H9 (cell line): ENCODE results near the gene AEBP2. TPM values are rescaled to one million over a fixed set of nuclear protein-coding genes. Genes with fewer than 3 reads are reported as not detected.

Experiments
- DNase-seq: peaks from one replicate; pipeline ENCODE4 v3.0.0-alpha.2; 2017
- H2AFZ ChIP-seq: one replicate; pipeline ENCODE4 v1.6.1; 2013; ENCODE audit warnings: mild to moderate bottlenecking, low read length, control low read depth, moderate library complexity
- H2AK5ac ChIP-seq: 2 replicates; pipeline ENCODE4 v1.6.1; 2013; ENCODE audit warnings: low read length, control low read depth, mixed read lengths; ENCODE audit not compliant: insufficient read length
- H2BK120ac ChIP-seq: one replicate; pipeline ENCODE4 v1.6.1; 2013; ENCODE audit warnings: low read depth, mild to moderate bottlenecking, low read length, control low read depth, inconsistent platforms; ENCODE audit not compliant: poor library complexity, severe bottlenecking
- H2BK12ac ChIP-seq: 2 replicates; pipeline ENCODE4 v1.6.1; 2013; ENCODE audit warnings: low read length, control low read depth, mixed read lengths, low read depth; ENCODE audit not compliant: insufficient read length
- H2BK15ac ChIP-seq: 2 replicates; pipeline ENCODE4 v1.6.1; 2013; ENCODE audit warnings: low read depth, low read length, control low read depth
- H2BK20ac ChIP-seq: one replicate; pipeline ENCODE4 v1.6.1; 2013; ENCODE audit warnings: low read depth, mild to moderate bottlenecking, low read length, control low read depth, inconsistent platforms; ENCODE audit not compliant: poor library complexity, severe bottlenecking
- H2BK5ac ChIP-seq: 2 replicates; pipeline ENCODE4 v1.6.1; 2013; ENCODE audit warnings: low read length, control low read depth, mixed read lengths; ENCODE audit not compliant: insufficient read length
- H3K14ac ChIP-seq: 2 replicates; pipeline ENCODE4 v1.6.1; 2013; ENCODE audit warnings: low read length, control low read depth; ENCODE audit not compliant: insufficient read depth
- H3K18ac ChIP-seq: 2 replicates; pipeline ENCODE4 v1.6.1; 2013; ENCODE audit warnings: low read depth, mild to moderate bottlenecking, mixed read lengths, low read length, control low read depth; ENCODE audit not compliant: insufficient read length
- H3K23ac ChIP-seq: 2 replicates; pipeline ENCODE4 v1.6.1; 2013; ENCODE audit warnings: low read length, control low read depth, mixed read lengths, low read depth; ENCODE audit not compliant: insufficient read length
- H3K23me2 ChIP-seq: 2 replicates; pipeline ENCODE4 v1.6.1; 2013; ENCODE audit warnings: low read depth, mild to moderate bottlenecking, mixed read lengths, low read length, control low read depth; ENCODE audit not compliant: insufficient read length, poor library complexity, severe bottlenecking
- H3K27ac ChIP-seq: 2 replicates; pipeline ENCODE4 v1.5.1; 2013; ENCODE audit warnings: low read length, control low read depth, mixed read lengths, low read depth; ENCODE audit not compliant: insufficient read length
- H3K27me3 ChIP-seq: 2 replicates; pipeline ENCODE4 v1.6.1; 2013; ENCODE audit warnings: low read length, control low read depth, inconsistent platforms; ENCODE audit not compliant: insufficient read depth
- H3K4ac ChIP-seq: 2 replicates; pipeline ENCODE4 v1.6.1; 2013; ENCODE audit warnings: low read depth, mild to moderate bottlenecking, control low read depth, inconsistent platforms, low read length, moderate library complexity
- H3K4me1 ChIP-seq: 2 replicates; pipeline ENCODE4 v1.6.1; 2013; ENCODE audit warnings: low read length, control low read depth, inconsistent platforms; ENCODE audit not compliant: insufficient read depth
- H3K4me2 ChIP-seq: 2 replicates; pipeline ENCODE4 v1.6.1; 2013; ENCODE audit warnings: low read length, control low read depth, mixed read lengths; ENCODE audit not compliant: insufficient read length, insufficient read depth
- H3K56ac ChIP-seq: 2 replicates; pipeline ENCODE4 v1.6.1; 2013; ENCODE audit warnings: low read depth, mild to moderate bottlenecking, mixed read lengths, low read length, control low read depth; ENCODE audit not compliant: insufficient read length
- H3K79me1 ChIP-seq: 2 replicates; pipeline ENCODE4 v1.6.1; 2013; ENCODE audit warnings: low read depth, mild to moderate bottlenecking, moderate library complexity, low read length, control low read depth, inconsistent platforms; ENCODE audit not compliant: insufficient read depth, poor library complexity, severe bottlenecking
- H3K79me2 ChIP-seq: 2 replicates; pipeline ENCODE4 v1.6.1; 2013; ENCODE audit warnings: low read length, control low read depth, inconsistent platforms; ENCODE audit not compliant: insufficient read depth
- H3K9ac ChIP-seq: 2 replicates; pipeline ENCODE4 v1.6.1; 2013; ENCODE audit warnings: low read length, control low read depth, mixed read lengths; ENCODE audit not compliant: insufficient read length; ENCODE audit errors: extremely low read depth
- H3K9me3 ChIP-seq: one replicate; pipeline ENCODE4 v1.6.1; 2013; ENCODE audit warnings: low read depth, low read length, inconsistent platforms; ENCODE audit not compliant: control insufficient read depth
- H3T11ph ChIP-seq: one replicate; pipeline ENCODE4 v1.6.1; 2013; ENCODE audit warnings: mild to moderate bottlenecking, low read length, control low read depth, inconsistent platforms
- H4K20me1 ChIP-seq: one replicate; pipeline ENCODE4 v1.6.1; 2013; ENCODE audit not compliant: control insufficient read depth, insufficient read length, insufficient read depth
- H4K5ac ChIP-seq: 2 replicates; pipeline ENCODE4 v1.6.1; 2013; ENCODE audit warnings: low read depth, mild to moderate bottlenecking, mixed read lengths, low read length, control low read depth; ENCODE audit not compliant: insufficient read length
- H4K8ac ChIP-seq: replicated peaks from 2 replicates; pipeline ENCODE4 v1.6.1; 2013; ENCODE audit warnings: low read length, control low read depth, mixed read lengths, low read depth; ENCODE audit not compliant: insufficient read length
- H4K91ac ChIP-seq: 2 replicates; pipeline ENCODE4 v1.6.1; 2013; ENCODE audit warnings: low read depth, mild to moderate bottlenecking, moderate library complexity, mixed read lengths, low read length, control low read depth; ENCODE audit not compliant: insufficient read length
- H3K27ac Mint-ChIP-seq, 3 experiments: 2 replicates in 2 of 3; 3 replicates in 1 of 3; pipeline ENCODE4 v1.8.0; 2020 to 2021; ENCODE audit warnings: mixed read lengths in 3 of 3, mild to moderate bottlenecking in 1 of 3, moderate library complexity in 1 of 3
- H3K27me3 Mint-ChIP-seq: 2 replicates; pipeline ENCODE4 v1.8.0; 2021; ENCODE audit warnings: low read depth, mild to moderate bottlenecking, moderate library complexity, mixed read lengths
- H3K36me3 Mint-ChIP-seq, 3 experiments: 2 replicates in 2 of 3; 3 replicates in 1 of 3; pipeline ENCODE4 v1.8.0; 2020 to 2021; ENCODE audit warnings: low read depth in 3 of 3, mixed read lengths in 3 of 3; ENCODE audit not compliant: insufficient read depth in 1 of 3
- H3K4me1 Mint-ChIP-seq, 2 experiments: 2 replicates each; pipeline ENCODE4 v1.8.0; 2020; ENCODE audit warnings: mixed read lengths in 2 of 2
- H3K4me3 Mint-ChIP-seq, 2 experiments: 2 replicates in 1 of 2; 3 replicates in 1 of 2; pipeline ENCODE4 v1.8.0; 2020 to 2021; ENCODE audit warnings: mild to moderate bottlenecking in 2 of 2, mixed read lengths in 2 of 2, moderate library complexity in 1 of 2
- H3K9me3 Mint-ChIP-seq, 2 experiments: 2 replicates in 1 of 2; 3 replicates in 1 of 2; pipeline ENCODE4 v1.8.0; 2020; ENCODE audit warnings: mild to moderate bottlenecking in 2 of 2, mixed read lengths in 2 of 2, moderate library complexity in 1 of 2
- whole genome bisulfite sequencing: extraction: QIAGEN DNeasy Blood & Tissue Kit; methylation state at CpG from one replicate; pipeline ENCODE4 v1.1.7; 2013; ENCODE audit warnings: missing lambda C conversion rate, low lambda C conversion rate, mixed read lengths; ENCODE audit not compliant: insufficient read length; ENCODE audit errors: extremely low coverage; 5-methylcytosine and 5-hydroxymethylcytosine counted together
- total RNA-seq: library from RNA; stranded (reverse); gene quantifications from 2 replicates; pipeline ENCODE4 v1.2.1, GENCODE V29; 2021
- TF ChIP-seq, protein P1 (sequence below): fragments of 200-600 bp; sonication (generic); conservative IDR thresholded peaks from 3 replicates; pipeline ENCODE4 v1.8.0; 2021; ENCODE audit warnings: antibody characterized with exemption, mild to moderate bottlenecking

Gene AEBP2
- total RNA-seq, 1 experiment from 2014 or later: 82.8 TPM

DNA sequence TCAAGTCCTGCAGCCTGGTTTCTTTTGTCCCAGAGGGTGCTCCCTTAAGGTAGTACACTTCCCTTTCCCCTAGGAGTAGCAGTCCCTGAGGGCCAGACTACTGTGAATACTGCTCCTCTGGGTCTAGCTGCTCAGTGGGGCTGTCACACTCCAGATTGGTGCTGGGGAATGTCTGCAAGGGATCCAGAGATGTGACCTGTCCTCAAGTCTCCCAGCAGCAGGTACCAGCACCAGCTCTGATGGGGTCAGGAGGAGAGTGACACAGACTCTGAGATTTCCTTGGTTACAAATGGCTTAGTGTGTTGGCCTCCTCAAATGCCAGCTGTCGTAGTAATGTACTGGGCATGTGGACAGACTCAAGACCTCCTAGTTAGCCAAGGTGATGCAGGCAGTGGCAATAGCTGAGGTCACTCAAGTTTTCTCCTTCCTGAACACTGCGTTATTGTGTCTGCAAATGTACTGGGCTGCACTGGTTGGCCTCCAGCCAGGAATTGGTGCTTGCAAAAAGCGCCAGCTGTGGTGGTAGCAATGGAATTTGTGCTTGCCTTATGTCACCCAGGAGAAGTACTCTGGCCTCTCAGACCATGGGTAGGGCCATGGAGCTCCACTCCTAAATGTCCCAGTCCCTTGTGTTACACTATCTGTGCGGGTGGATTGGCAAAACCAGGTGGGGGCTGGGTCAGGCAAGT lies 36.4 kb upstream of the AEBP2 start:
- Histone ChIP-seq H2BK5ac (no peak overlapping the region), H4K5ac (no peak overlapping the region), H2BK15ac (no peak overlapping the region), H3K4ac (no peak overlapping the region), H3K79me1 (no peaks in the 10 kb centered on the region), H4K91ac (no peak overlapping the region), H2BK12ac (no peak overlapping the region), H3K9ac (no peak overlapping the region), H2BK120ac (no peak overlapping the region), H2BK20ac (no peak overlapping the region), H3K56ac (no peak overlapping the region), H3K18ac (no peak overlapping the region), H3K4me1 (no peaks in the 10 kb centered on the region), H3K9me3 (no peaks in the 10 kb centered on the region), H3K23ac (no peak overlapping the region), H4K20me1 (no peaks in the 10 kb centered on the region), H3T11ph (no peak overlapping the region), H2AK5ac (no peak overlapping the region), H3K23me2 (no peaks in the 10 kb centered on the region), H3K4me2 (no peak overlapping the region), H4K8ac (no peak overlapping the region), H3K79me2 (no peaks in the 10 kb centered on the region), H3K27ac (no peak overlapping the region), H3K14ac (no peak overlapping the region), H2AFZ (no peak overlapping the region), H3K27me3 (no peaks in the 10 kb centered on the region)
- no peak overlapping the region for H3K27ac Mint-ChIP-seq
- no CpG with 5 or more reads among the region's 4 CpGs for WGBS
- DNase-seq: no peak
- no peak overlapping the region for H3K4me3 Mint-ChIP-seq
- H3K9me3 Mint-ChIP-seq: no peaks in the 10 kb centered on the region
- H3K27me3 Mint-ChIP-seq: no peaks in the 10 kb centered on the region
- TF ChIP-seq, protein P1, sequence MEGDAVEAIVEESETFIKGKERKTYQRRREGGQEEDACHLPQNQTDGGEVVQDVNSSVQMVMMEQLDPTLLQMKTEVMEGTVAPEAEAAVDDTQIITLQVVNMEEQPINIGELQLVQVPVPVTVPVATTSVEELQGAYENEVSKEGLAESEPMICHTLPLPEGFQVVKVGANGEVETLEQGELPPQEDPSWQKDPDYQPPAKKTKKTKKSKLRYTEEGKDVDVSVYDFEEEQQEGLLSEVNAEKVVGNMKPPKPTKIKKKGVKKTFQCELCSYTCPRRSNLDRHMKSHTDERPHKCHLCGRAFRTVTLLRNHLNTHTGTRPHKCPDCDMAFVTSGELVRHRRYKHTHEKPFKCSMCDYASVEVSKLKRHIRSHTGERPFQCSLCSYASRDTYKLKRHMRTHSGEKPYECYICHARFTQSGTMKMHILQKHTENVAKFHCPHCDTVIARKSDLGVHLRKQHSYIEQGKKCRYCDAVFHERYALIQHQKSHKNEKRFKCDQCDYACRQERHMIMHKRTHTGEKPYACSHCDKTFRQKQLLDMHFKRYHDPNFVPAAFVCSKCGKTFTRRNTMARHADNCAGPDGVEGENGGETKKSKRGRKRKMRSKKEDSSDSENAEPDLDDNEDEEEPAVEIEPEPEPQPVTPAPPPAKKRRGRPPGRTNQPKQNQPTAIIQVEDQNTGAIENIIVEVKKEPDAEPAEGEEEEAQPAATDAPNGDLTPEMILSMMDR: no peak; the same call in 2 of the 3 replicates
- peaks cover 0 to 1% (median 0%) of the 10 kb centered on the region in 3 experiments; a peak in 1 of 7 replicates for H3K36me3 Mint-ChIP-seq
- H3K4me1 Mint-ChIP-seq: peaks cover 10 to 24% of the 10 kb centered on the region in 2 experiments; a peak in 3 of 4 replicates
